HG02885 (cell line): ENCODE results near the gene KCNJ9.
"Not testable (repeated sequence)": the region's sequence is repeated elsewhere in the genome, so short reads cannot be mapped to it uniquely, and the experiment has no call there.

Experiments used
- ATAC-seq: cut with Tn5 transposase; IDR thresholded peaks from one replicate; pipeline ENCODE4 v1.9.1; 2021; ENCODE audit warnings: mild to moderate bottlenecking; ENCODE audit not compliant: unreplicated experiment, poor library complexity

The KCNJ9 gene

GRCh38 chr1:160081261-160081936 lies at the start of gene KCNJ9:
KCNJ9 (plus strand) TSS chr1:160081538; CDS start chr1:160084031, 2,493 bp downstream.
- no peak for ATAC-seq

- ATAC-seq, result no peak
Observed at GRCh38 chr1:160032165-160032820, 49.0 kb upstream of the KCNJ9 start.

GRCh38 chr1:160040476-160040875 lies 40.9 kb upstream of the KCNJ9 start:
- ATAC-seq, result no peak

GRCh38 chr1:160043543-160043942 lies 37.8 kb upstream of the KCNJ9 start:
- ATAC-seq, result no peak

GRCh38 chr1:160045653-160046052 lies 35.7 kb upstream of the KCNJ9 start:
- ATAC-seq, result no peak

GRCh38 chr1:160046494-160047110 lies 34.7 kb upstream of the KCNJ9 start:
- ATAC-seq, result peak; percentile 73

GRCh38 chr1:160047111-160047991 lies 34.0 kb upstream of the KCNJ9 start:
- ATAC-seq, result peak; percentile 45

- no peak for ATAC-seq
Observed at GRCh38 chr1:160048335-160048734, 33.0 kb upstream of the KCNJ9 start.

GRCh38 chr1:160049101-160049500 lies 32.2 kb upstream of the KCNJ9 start:
- ATAC-seq, result no peak

- ATAC-seq, result not testable (repeated sequence)
Observed at GRCh38 chr1:160050182-160050581, 31.2 kb upstream of the KCNJ9 start.

GRCh38 chr1:160050619-160051018 lies 30.7 kb upstream of the KCNJ9 start:
- ATAC-seq, result no peak

- ATAC-seq, result no peak
Observed at GRCh38 chr1:160052936-160053335, 28.4 kb upstream of the KCNJ9 start.

GRCh38 chr1:160053548-160054365 lies 27.6 kb upstream of the KCNJ9 start:
- ATAC-seq, result no peak

GRCh38 chr1:160056648-160057169 lies 24.6 kb upstream of the KCNJ9 start:
- no peak for ATAC-seq

GRCh38 chr1:160058087-160058486 lies 23.3 kb upstream of the KCNJ9 start:
- ATAC-seq, result no peak

GRCh38 chr1:160061369-160062229 lies 19.7 kb upstream of the KCNJ9 start:
- ATAC-seq, result no peak

GRCh38 chr1:160062230-160062532 lies 19.2 kb upstream of the KCNJ9 start:
- no peak for ATAC-seq

GRCh38 chr1:160063176-160063575 lies 18.2 kb upstream of the KCNJ9 start:
- no peak for ATAC-seq

- ATAC-seq, result no peak
Observed at GRCh38 chr1:160064164-160064563, 17.2 kb upstream of the KCNJ9 start.
